A673 (cell line): Measurements from ENCODE around the gene COX20.

Source experiments
- CTCF ChIP-seq: fragments of 300-800, 200-600 bp; sonication (generic); conservative IDR thresholded peaks from 2 replicates; pipeline ENCODE4 v1.5.1; 2017; ENCODE audit warnings: low read depth, mild to moderate bottlenecking, antibody characterized with exemption, low read length, moderate library complexity, mixed read lengths
- EZH2 ChIP-seq: fragments of 200-600 bp; sonication (generic); IDR thresholded peaks from 2 replicates; pipeline ENCODE4 v1.6.1; 2017; ENCODE audit warnings: borderline replicate concordance, low read depth, mild to moderate bottlenecking, mixed read lengths, antibody characterized with exemption, low read length; ENCODE audit not compliant: poor library complexity, severe bottlenecking

DNA sequence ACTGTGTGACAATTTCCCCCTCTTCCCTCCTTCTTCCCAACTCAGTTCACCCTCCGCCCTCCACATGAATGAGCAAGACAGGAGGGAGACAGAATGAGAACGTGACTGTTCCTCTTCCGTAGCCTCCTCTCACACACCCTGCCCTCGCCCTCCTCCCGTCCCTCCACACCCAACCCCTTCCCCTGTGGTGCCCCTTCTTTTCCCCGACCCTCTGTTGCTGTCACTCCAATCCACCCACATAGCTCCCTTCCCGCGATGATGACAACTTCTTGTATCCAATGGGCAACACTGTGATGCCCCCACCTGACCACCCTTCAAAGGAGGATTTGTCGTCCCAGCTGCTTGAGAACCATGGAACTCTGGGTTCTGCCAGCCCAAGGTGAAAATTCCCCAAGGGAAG is 41.4 kb upstream of the COX20 start:
- TF ChIP-seq CTCF: no peak
- no peak for TF ChIP-seq EZH2
